ENCODE measurements around the gene BANF1. TPM values are rescaled to one million over a fixed set of nuclear protein-coding genes. Genes with fewer than 3 reads are reported as not detected.
A peak's percentile ranks its signal among the peaks of the same experiment; 100 is the strongest.

Gene BANF1
- total and polyA plus RNA-seq, 9 of the 15 experiments (the other 6 are each of a cell fraction or from before 2014, with no cell fraction given), result 108 to 651 (median 263) TPM

- ATAC-seq (no peak), FAIRE-seq (no peak), DNase-seq (ENCODE audit: extremely low read depth in 1 of 4, low spot score in 3 of 4) (no peak)
- H3K27me3 ChIP-seq (ENCODE audit: control insufficient read depth in 2 of 2, insufficient read depth in 2 of 2, low read length in 2 of 2), result no peaks in the 10 kb centered on the region
- POLR2A ChIA-PET, result interaction anchor here (0.5 to 1.9 kb wide), 7 partner anchors 10 to 66 kb away, joined by 3 to 7 read pairs (median 4); partner anchors contain the start of genes FOSL1 and TSGA10IP
- intact Hi-C loops (cut with micrococcal nuclease), result no loop called here
- 78% methylated on average over 12 of the region's 17 CpGs for WGBS (ENCODE audit: insufficient coverage, low coverage, missing lambda C conversion rate)
- no peak overlapping the region for H3K4me2 ChIP-seq (ENCODE audit: insufficient read depth, low read length)
- CTCF ChIA-PET (ENCODE audit: low intra/inter-chr PET ratio), result no interaction called here
- peaks cover 28% of the 10 kb centered on the region for H3K79me2 ChIP-seq (ENCODE audit: control insufficient read depth, insufficient read depth, low read length)
- peaks cover 3% of the 10 kb centered on the region for H3K9me1 ChIP-seq (ENCODE audit: control insufficient read depth, insufficient read depth, low read length)
- in situ Hi-C loops (cut with MboI), result no loop called here
- H3K4me1 ChIP-seq (replicated peaks in 1 of 2; ENCODE audit: control insufficient read depth in 2 of 2, insufficient read depth in 2 of 2, low read length in 2 of 2), result peaks cover 12 to 31% of the 10 kb centered on the region in 2 experiments; a peak in 4 of 5 replicates
- H3K4me3 ChIP-seq, result no peak overlapping the region
- no peaks in the 10 kb centered on the region for H3K9me3 ChIP-seq (replicated peaks; ENCODE audit: control insufficient read depth, insufficient read depth, low read depth, low read length)
- BruUV-seq (replicated peaks), result no TSS peak
- no peak overlapping the region for H3K27ac ChIP-seq (ENCODE audit: extremely low read depth, low read depth, low read length)
- no peak overlapping the region; the same call in 1 of the 2 replicates for H2AFZ ChIP-seq (ENCODE audit: low read depth, low read length)
- 0 out of 2 replicates have a peak, but pooled peaks cover 2% of the 10 kb centered on the region for H4K20me1 ChIP-seq (replicated peaks; ENCODE audit: control insufficient read depth, insufficient read depth, low read length)
- TF ChIP-seq BDP1 (IDR thresholded peaks at IDR 0.05; ENCODE audit: insufficient read depth, insufficient read length), result no peak
- TF ChIP-seq, protein P1, sequence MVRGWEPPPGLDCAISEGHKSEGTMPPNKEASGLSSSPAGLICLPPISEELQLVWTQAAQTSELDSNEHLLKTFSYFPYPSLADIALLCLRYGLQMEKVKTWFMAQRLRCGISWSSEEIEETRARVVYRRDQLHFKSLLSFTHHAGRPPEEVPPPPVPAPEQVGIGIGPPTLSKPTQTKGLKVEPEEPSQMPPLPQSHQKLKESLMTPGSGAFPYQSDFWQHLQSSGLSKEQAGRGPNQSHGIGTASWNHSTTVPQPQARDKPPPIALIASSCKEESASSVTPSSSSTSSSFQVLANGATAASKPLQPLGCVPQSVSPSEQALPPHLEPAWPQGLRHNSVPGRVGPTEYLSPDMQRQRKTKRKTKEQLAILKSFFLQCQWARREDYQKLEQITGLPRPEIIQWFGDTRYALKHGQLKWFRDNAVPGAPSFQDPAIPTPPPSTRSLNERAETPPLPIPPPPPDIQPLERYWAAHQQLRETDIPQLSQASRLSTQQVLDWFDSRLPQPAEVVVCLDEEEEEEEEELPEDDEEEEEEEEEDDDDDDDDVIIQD (CRISPR knock-in tag; IDR thresholded peaks at IDR 0.05), result no peak
- TF ChIP-seq HDAC3 (IDR thresholded peaks at IDR 0.05; ENCODE audit: borderline replicate concordance, partially characterized antibody), result no peak
- no peak for TF ChIP-seq HDAC2 (IDR thresholded peaks at IDR 0.05)
- no peak for TF ChIP-seq FIP1L1 (IDR thresholded peaks at IDR 0.05; ENCODE audit: low read depth, low read length, poor library complexity, severe bottlenecking)
- no peak for TF ChIP-seq CSDE1 (IDR thresholded peaks at IDR 0.05)
- TF ChIP-seq SRSF1 (IDR thresholded peaks at IDR 0.05; ENCODE audit: low read depth, low read length), result no peak
- TF ChIP-seq MED1 (CRISPR knock-in tag; IDR thresholded peaks at IDR 0.05; ENCODE audit: borderline replicate concordance), result no peak
- no peak for TF ChIP-seq NCOA6 (IDR thresholded peaks at IDR 0.05)
- no peak for TF ChIP-seq DNMT1 (IDR thresholded peaks at IDR 0.05)
- no peak for TF ChIP-seq BMI1 (IDR thresholded peaks at IDR 0.05; ENCODE audit: low read length)
- no peak for TF ChIP-seq ZNF75A (CRISPR knock-in tag; IDR thresholded peaks at IDR 0.05)
- no peak for TF ChIP-seq ATF1 (CRISPR knock-in tag; IDR thresholded peaks at IDR 0.05)
- no peak for TF ChIP-seq ATF1 (tag; IDR thresholded peaks at IDR 0.05)
- no peak for TF ChIP-seq ZNF785 (CRISPR knock-in tag; IDR thresholded peaks at IDR 0.05)
- TF ChIP-seq ZNF592 (IDR thresholded peaks at IDR 0.05), result no peak
- peaks cover 6% of the 10 kb centered on the region; the same call in 1 of the 3 replicates for H3K36me3 ChIP-seq (ENCODE audit: control insufficient read depth, insufficient read depth, low read length)
- peak overlapping the region in 1 of 2 experiments; percentile 37; a peak in 2 of 4 replicates for H3K9ac ChIP-seq (ENCODE audit: insufficient read depth in 1 of 2, low read depth in 2 of 2, low read length in 2 of 2)
Observed at GRCh38 chr11:65958774-65959420, 43.4 kb upstream of the BANF1 start.
